Endothelial cell of umbilical vein (primary cell): Measurements from ENCODE around the gene SLC10A7. TPM values are rescaled to one million over a fixed set of nuclear protein-coding genes. Genes with fewer than 3 reads are reported as not detected.

Experiments used
- BruUV-seq: library from RNA; stranded (reverse); fragments of 400-500 nt; replicated peaks from 2 replicates; lab custom pipeline; 2021; lab: Mats Ljungman, UMichigan
- CTCF ChIA-PET: fragments of 300-600, 350-600 bp; sonication (Branson Sonifier 250); formaldehyde crosslinking; loops from one replicate; lab custom pipeline; 2021; ENCODE audit warnings: antibody characterized with exemption, inconsistent platforms; lab: Charles Lee
- POLR2A ChIA-PET: fragments of 300-600, 350-600 bp; sonication (Branson Sonifier 250); formaldehyde crosslinking; loops from one replicate; lab custom pipeline; 2021; ENCODE audit warnings: antibody characterized with exemption, inconsistent platforms; lab: Charles Lee
- DNase-seq: peaks from one replicate; pipeline ENCODE4 v3.0.0-alpha.2; 2011; ENCODE audit warnings: low read depth, low spot score
- FAIRE-seq: peaks from 2 replicates; lab custom pipeline; 2011; peaks lifted over from hg19 to GRCh38; lab: Jason Lieb, UNC
- H2AFZ ChIP-seq: 2 replicates; pipeline ENCODE4 v1.6.0; 2012; ENCODE audit warnings: low read depth, low read length, control low read depth, inconsistent platforms
- H3K27ac ChIP-seq: 2 replicates; pipeline ENCODE4 v1.5.1; 2011; ENCODE audit warnings: low read depth, mild to moderate bottlenecking, control low read depth, low read length, moderate library complexity; ENCODE audit not compliant: insufficient read depth
- H3K27me3 ChIP-seq, 2 experiments: 2 replicates each; pipeline versions ENCODE4 v1.6.0 to v1.6.1; 2011; ENCODE audit warnings: low read length in 2 of 2, mixed read lengths in 1 of 2; ENCODE audit not compliant: control insufficient read depth in 2 of 2, insufficient read depth in 2 of 2
- H3K36me3 ChIP-seq, 2 experiments: 2 replicates in 1 of 2; 3 replicates in 1 of 2; pipeline ENCODE4 v1.5.1; 2011; ENCODE audit warnings: low read length in 2 of 2, mild to moderate bottlenecking in 1 of 2, moderate library complexity in 1 of 2; ENCODE audit not compliant: control insufficient read depth in 2 of 2, insufficient read depth in 2 of 2; ENCODE audit errors: extremely low read depth in 1 of 2
- H3K4me1 ChIP-seq: 3 replicates; pipeline ENCODE4 v1.5.1; 2011; ENCODE audit warnings: mild to moderate bottlenecking, low read length; ENCODE audit not compliant: control insufficient read depth, insufficient read depth; ENCODE audit errors: extremely low read depth
- H3K4me2 ChIP-seq: 2 replicates; pipeline ENCODE4 v1.6.1; 2011; ENCODE audit warnings: low read length, control low read depth, mixed read lengths; ENCODE audit not compliant: insufficient read depth
- H3K4me3 ChIP-seq, 3 experiments: fragments of 200-600 bp in 1 of 3; sonication (generic), shearing (Covaris generic) in 1 of 3; replicated peaks in 1 of 3; 2 replicates each; pipeline ENCODE4 v1.5.1; 2011 to 2016; ENCODE audit warnings: control low read depth in 3 of 3, low read length in 3 of 3, mild to moderate bottlenecking in 2 of 3, inconsistent platforms in 1 of 3, low read depth in 1 of 3, moderate library complexity in 1 of 3; ENCODE audit not compliant: insufficient read depth in 1 of 3
- H3K79me2 ChIP-seq: 2 replicates; pipeline ENCODE4 v1.6.0; 2012; ENCODE audit warnings: low read length, inconsistent platforms; ENCODE audit not compliant: control insufficient read depth, insufficient read depth
- H3K9ac ChIP-seq: replicated peaks from 2 replicates; pipeline ENCODE3; 2011; ENCODE audit warnings: low read length, control low read depth; ENCODE audit not compliant: insufficient read depth; ENCODE audit errors: extremely low read depth
- H3K9me1 ChIP-seq: replicated peaks from 3 replicates; pipeline ENCODE4 v1.6.0; 2011; ENCODE audit warnings: mild to moderate bottlenecking, low read length; ENCODE audit not compliant: control insufficient read depth, insufficient read depth; ENCODE audit errors: extremely low read depth
- H3K9me3 ChIP-seq: replicated peaks from 2 replicates; pipeline ENCODE4 v1.5.1; 2012; ENCODE audit warnings: low read length, inconsistent platforms; ENCODE audit not compliant: control insufficient read depth, insufficient read depth
- H4K20me1 ChIP-seq: replicated peaks from 2 replicates; pipeline ENCODE3; 2011; ENCODE audit warnings: mild to moderate bottlenecking, low read length; ENCODE audit not compliant: control insufficient read depth, insufficient read depth; ENCODE audit errors: extremely low read depth
- EZH2 ChIP-seq: IDR thresholded peaks from 2 replicates; pipeline ENCODE4 v1.6.1; 2012; ENCODE audit warnings: borderline replicate concordance, low read depth, mild to moderate bottlenecking, moderate library complexity, low read length, inconsistent platforms; ENCODE audit not compliant: severe bottlenecking
- FOS ChIP-seq: IDR thresholded peaks from 2 replicates; pipeline ENCODE4 v1.6.1; 2011; ENCODE audit warnings: mild to moderate bottlenecking, low read length, moderate library complexity, borderline replicate concordance; ENCODE audit not compliant: insufficient read depth
- GATA2 ChIP-seq: IDR thresholded peaks from 2 replicates; pipeline ENCODE4 v1.7.0; 2011; ENCODE audit warnings: low read depth, mild to moderate bottlenecking, moderate library complexity, mixed read lengths, low read length; ENCODE audit not compliant: insufficient read length, insufficient read depth
- JUN ChIP-seq: IDR thresholded peaks from 2 replicates; pipeline ENCODE4 v1.6.1; 2011; ENCODE audit warnings: borderline replicate concordance, low read depth; ENCODE audit not compliant: insufficient read length, insufficient read depth
- MYC ChIP-seq: IDR thresholded peaks from one replicate; pipeline ENCODE4 v1.6.1; 2011; ENCODE audit warnings: mild to moderate bottlenecking, low read depth, low read length
- POLR2A ChIP-seq: IDR thresholded peaks from 2 replicates; pipeline ENCODE4 v1.6.1; 2012; ENCODE audit warnings: low read depth, mild to moderate bottlenecking, control low read depth, low read length
- POLR2AphosphoS5 ChIP-seq: IDR thresholded peaks from 2 replicates; pipeline ENCODE4 v1.6.1; 2012; ENCODE audit warnings: low read depth, mild to moderate bottlenecking, control low read depth, low read length, moderate library complexity; ENCODE audit not compliant: insufficient read depth
- dilution Hi-C: fragments of 300-500 bp; cut with MboI; formaldehyde crosslinking; loops from one replicate; pipeline ENCODE4 v1.15.0; 2019; ENCODE audit warnings: low sequenced_read_pairs; ENCODE audit not compliant: extremely low pct_ligation_motif_present
- intact Hi-C: fragments of 100-400 bp; cut with micrococcal nuclease; formaldehyde crosslinking; loops from one replicate; pipeline ENCODE4 v1.10.0; 2022
- polyA plus RNA-seq, 4 experiments: library from polyadenylated mRNA; depleted of rRNA in 3 of 4; stranded (reverse) in 3 of 4; unstranded in 1 of 4; fragments of >200 nt; gene quantifications; 2 replicates each; pipeline versions ENCODE4 v1.2.1 to v1.2.3, GENCODE V29; 2011 to 2012; ENCODE audit warnings: missing spikeins in 1 of 4
- total RNA-seq: library from RNA; stranded (reverse); gene quantifications from 2 replicates; pipeline ENCODE4 v1.2.3, GENCODE V29; 2021
- TF ChIP-seq, protein P1 (sequence below), 2 donors: IDR thresholded peaks; 1 replicate in 1 of 2; 2 replicates in 1 of 2; pipeline ENCODE4 v1.5.1; 2011; ENCODE audit warnings: low read length in 2 of 2, mild to moderate bottlenecking in 2 of 2, moderate library complexity in 2 of 2, control low read depth in 1 of 2, inconsistent platforms in 1 of 2, low read depth in 1 of 2; ENCODE audit not compliant: insufficient read depth in 1 of 2; ENCODE audit errors: extremely low read depth in 1 of 2
- TF ChIP-seq, protein P2 (sequence below): IDR thresholded peaks from 2 replicates; pipeline ENCODE4 v1.6.1; 2011; ENCODE audit not compliant: insufficient read depth, insufficient read length

SLC10A7 gene
- total and polyA plus RNA-seq, 2 donors (not counting 3 experiments of a cell fraction or from before 2014, with no cell fraction given), result 13.6 to 20.4 TPM

DNA sequence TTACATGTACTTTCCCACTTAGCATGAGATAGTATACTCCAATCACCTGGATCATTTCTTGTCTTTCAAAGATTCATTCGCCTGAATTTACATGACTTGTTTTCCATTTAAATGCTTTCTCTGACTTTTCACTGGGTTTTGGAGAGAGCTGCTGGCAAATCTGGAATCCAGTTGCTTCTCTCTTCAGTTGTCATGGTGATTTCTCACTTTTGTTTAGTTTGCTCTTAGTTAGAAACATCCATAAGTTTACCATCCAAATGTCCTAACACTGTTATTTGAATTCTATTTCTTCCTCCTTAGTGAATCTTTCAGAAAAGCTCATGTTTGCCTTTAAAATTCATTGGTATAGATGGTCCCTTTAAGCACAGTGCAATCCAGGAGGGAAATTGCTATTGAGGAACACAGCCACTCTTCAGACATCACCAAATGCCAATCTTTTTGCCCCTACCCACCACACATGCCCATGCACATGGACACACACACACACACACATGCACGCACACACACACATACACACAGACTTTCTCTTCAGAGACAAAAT lies 255.7 kb downstream of the SLC10A7 start:
- CTCF ChIA-PET, result no interaction called here
- Histone ChIP-seq H3K4me3 (no peak overlapping the region), H3K9me3 (no peaks in the 10 kb centered on the region), H3K9ac (no peak overlapping the region), H3K79me2 (no peaks in the 10 kb centered on the region), H3K27ac (no peak overlapping the region), H3K36me3 (no peaks in the 10 kb centered on the region), H3K4me2 (no peak overlapping the region), H3K4me1 (no peaks in the 10 kb centered on the region), H2AFZ (no peak overlapping the region), H3K27me3 (no peaks in the 10 kb centered on the region), H3K9me1 (no peaks in the 10 kb centered on the region), H4K20me1 (no peaks in the 10 kb centered on the region)
- dilution Hi-C loops (no loop called here), intact Hi-C loops (loop anchor here (2.0 kb wide), 1 partner anchor 19 kb away; no protein-coding TSS in a partner anchor)
- POLR2A ChIA-PET, result no interaction called here
- BruUV-seq, result no TSS peak
- DNase-seq, result no peak
- TF ChIP-seq FOS (no peak), MYC (no peak), GATA2 (no peak), POLR2AphosphoS5 (no peak), POLR2A (no peak), JUN (no peak), EZH2 (no peak)
- TF ChIP-seq, protein P1, sequence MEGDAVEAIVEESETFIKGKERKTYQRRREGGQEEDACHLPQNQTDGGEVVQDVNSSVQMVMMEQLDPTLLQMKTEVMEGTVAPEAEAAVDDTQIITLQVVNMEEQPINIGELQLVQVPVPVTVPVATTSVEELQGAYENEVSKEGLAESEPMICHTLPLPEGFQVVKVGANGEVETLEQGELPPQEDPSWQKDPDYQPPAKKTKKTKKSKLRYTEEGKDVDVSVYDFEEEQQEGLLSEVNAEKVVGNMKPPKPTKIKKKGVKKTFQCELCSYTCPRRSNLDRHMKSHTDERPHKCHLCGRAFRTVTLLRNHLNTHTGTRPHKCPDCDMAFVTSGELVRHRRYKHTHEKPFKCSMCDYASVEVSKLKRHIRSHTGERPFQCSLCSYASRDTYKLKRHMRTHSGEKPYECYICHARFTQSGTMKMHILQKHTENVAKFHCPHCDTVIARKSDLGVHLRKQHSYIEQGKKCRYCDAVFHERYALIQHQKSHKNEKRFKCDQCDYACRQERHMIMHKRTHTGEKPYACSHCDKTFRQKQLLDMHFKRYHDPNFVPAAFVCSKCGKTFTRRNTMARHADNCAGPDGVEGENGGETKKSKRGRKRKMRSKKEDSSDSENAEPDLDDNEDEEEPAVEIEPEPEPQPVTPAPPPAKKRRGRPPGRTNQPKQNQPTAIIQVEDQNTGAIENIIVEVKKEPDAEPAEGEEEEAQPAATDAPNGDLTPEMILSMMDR (IDR thresholded peaks at IDR 0.05; ENCODE audit: extremely low read depth in 1 of 2, insufficient read depth in 1 of 2, low read depth in 1 of 2, low read length in 2 of 2), result no peak
- TF ChIP-seq, protein P2, sequence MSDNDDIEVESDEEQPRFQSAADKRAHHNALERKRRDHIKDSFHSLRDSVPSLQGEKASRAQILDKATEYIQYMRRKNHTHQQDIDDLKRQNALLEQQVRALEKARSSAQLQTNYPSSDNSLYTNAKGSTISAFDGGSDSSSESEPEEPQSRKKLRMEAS, result no peak
- no peak for FAIRE-seq
